ENCODE data around the gene RAB20.
"Not testable (repeated sequence)": the region's sequence is repeated elsewhere in the genome, so short reads cannot be mapped to it uniquely, and the experiment has no call there.

Gene RAB20

DNA sequence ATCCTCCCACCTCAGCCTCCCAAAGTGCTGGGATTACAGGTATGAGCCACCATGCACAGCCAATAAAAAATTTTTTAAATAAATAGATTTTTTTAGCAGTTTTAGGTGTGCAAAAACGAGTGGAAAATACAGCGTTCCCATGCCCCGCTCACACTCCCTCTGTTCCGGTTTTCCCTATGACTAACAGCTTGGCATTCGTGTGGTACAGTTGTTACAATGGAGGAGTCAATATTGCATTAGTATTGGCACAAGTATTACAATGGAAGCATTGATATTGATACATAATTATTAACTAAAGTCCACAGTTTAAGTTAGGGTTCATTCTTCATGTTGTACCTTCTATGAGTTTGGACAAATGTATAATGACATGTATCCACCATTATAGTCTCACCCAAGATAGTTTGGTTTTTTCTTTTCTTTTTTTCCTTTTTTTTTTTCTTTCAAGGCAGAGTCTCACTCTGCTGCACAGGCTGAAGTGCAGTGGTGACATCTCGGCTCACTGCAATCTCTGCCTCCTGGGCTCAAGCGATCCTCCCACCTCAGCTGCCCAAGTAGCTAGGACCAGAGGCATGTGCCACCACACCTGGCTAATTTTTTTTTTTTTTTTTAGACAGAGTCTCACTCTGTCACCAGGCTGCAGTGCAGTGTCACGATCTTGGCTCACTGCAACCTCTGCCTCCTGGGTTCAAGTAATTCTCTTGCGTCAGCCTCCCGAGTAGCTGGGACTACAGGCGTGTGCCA, 15.4 kb upstream of the RAB20 start:
- in situ Hi-C loops (cut with MboI; ENCODE audit: low pct_unique_long_range_greater_than_20kb, low sequenced_read_pairs), result no loop called here
- DNase-seq, result no peak

DNA sequence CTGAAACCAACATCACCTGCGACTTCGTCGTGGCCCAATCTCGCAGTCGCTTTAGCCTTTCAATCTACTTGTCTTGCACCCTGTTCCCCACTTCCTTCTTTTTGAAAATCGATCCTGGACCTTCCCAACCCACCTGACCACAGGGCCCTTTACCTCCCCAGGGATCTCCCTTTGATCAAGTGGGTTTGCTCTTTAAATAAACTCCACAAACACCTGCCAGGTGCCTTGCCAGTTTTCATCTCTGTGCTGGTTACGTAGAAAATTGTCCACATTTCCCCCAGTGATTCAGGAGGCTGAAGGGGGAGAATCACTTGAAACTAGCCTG, 14.5 kb upstream of the RAB20 start:
- in situ Hi-C loops (cut with MboI; ENCODE audit: low pct_unique_long_range_greater_than_20kb, low sequenced_read_pairs), result no loop called here
- DNase-seq, result no peak

- in situ Hi-C loops (cut with MboI; ENCODE audit: low pct_unique_long_range_greater_than_20kb, low sequenced_read_pairs), result no loop called here
- DNase-seq, result peak; percentile 76
These were observed 14.0 kb upstream of the RAB20 start for GRCh38 chr13:110575322-110576069.

DNA sequence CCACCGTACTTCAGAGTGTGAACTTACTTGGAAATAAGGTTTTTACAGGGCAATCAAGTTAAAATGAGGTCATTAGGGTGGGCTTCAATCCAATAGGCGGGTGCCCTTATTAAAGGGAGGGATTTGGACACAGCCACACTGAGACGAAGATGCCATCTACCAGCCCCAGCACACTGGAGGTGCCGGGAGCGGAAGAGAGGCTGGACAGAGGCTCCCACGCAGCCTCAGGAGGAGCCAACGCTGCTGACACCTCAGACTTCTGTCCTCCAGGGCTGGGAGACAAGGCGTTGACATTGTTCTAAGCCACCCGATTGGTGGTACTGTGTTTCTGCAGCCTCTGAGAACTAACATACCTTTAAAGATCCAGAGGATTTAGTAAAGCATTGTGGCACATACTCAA, 12.6 kb upstream of the RAB20 start:
- DNase-seq, result no peak
- in situ Hi-C loops (cut with MboI; ENCODE audit: low pct_unique_long_range_greater_than_20kb, low sequenced_read_pairs), result no loop called here

DNA sequence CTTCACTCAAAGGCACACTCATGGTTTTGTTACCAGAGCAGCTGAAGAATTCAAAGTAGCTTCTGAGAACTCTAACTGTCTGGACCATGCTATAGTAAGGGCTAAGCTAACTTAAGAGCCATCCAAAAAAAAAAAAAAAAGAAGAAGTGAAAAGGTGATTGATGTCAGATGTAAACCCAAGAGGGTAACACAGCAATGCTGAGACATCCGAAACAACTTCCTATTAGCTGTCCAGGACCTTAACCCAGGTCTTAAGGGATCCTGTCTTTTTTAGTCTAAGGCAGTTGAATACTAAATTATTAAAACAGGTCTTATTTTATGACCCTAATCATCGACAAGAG, 11.2 kb upstream of the RAB20 start:
- in situ Hi-C loops (cut with MboI; ENCODE audit: low pct_unique_long_range_greater_than_20kb, low sequenced_read_pairs), result no loop called here
- no peak for DNase-seq

DNA sequence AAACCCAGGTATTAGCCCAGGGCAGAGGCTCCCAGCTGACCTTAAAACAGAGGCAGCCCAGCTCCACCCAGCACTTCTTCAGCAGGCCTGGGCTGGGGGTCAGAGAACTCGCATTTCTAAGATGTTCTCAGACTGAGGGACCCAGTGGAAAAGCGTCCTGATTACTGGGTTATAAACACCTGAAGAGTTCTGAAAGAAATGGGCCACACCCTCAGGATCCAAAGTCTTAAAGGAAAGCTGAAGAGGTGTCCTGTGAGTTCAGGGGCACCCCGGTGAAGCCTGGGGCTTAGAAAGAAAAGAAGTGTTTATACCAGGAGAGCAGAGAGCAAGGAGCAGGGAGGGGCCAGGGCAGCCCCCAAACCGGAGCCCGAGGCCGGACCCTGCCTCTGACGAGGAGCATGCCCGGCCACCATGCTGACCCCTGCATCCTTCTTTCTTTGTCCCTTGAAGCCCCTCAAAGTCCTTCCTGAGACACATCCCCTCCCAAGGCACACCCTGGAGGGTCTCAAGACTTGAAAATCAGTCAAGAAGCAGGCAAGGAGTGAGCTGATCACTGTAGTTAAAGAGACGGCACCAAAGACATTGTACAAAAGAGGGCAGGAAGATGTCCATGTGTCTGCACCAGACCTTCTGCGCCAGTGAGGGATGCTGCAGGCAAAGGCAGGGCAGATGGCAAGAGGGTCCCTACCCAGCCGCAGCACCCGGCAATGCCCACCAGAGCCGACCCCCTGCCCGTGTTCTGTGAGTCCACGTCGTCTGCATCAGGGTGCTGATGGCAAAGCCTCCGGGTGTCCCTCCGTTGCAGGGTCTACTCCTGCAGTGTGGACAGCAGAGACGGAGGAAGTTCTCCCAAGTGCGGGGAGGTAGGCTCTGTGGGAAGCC, 10.6 kb upstream of the RAB20 start:
- DNase-seq, result no peak
- in situ Hi-C loops (cut with MboI; ENCODE audit: low pct_unique_long_range_greater_than_20kb, low sequenced_read_pairs), result no loop called here

DNA sequence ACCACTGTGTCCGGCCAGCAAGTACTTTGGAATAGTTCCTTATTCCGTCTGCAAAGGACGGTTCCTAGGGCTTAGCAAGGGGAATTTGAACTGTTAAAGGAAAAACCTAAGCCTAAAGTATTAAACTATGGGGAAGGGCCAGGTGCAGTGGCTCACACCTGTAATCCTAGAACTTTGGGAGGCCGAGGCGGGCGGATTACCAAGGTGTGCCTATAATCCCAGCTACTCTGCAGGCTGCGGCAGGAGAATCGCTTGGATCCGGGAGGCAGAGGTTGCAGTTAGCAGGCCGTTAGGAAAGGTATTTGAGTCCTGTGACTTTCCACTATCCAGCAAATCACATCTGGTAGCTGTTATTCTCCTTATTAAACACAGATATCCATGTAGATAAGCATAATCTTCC, 9.4 kb upstream of the RAB20 start:
- DNase-seq, result no peak
- in situ Hi-C loops (cut with MboI; ENCODE audit: low pct_unique_long_range_greater_than_20kb, low sequenced_read_pairs), result no loop called here

- DNase-seq; in situ Hi-C loops (cut with MboI; ENCODE audit: low pct_unique_long_range_greater_than_20kb, low sequenced_read_pairs): not testable (repeated sequence)
These were observed 8.4 kb upstream of the RAB20 start for GRCh38 chr13:110569962-110570361.

DNA sequence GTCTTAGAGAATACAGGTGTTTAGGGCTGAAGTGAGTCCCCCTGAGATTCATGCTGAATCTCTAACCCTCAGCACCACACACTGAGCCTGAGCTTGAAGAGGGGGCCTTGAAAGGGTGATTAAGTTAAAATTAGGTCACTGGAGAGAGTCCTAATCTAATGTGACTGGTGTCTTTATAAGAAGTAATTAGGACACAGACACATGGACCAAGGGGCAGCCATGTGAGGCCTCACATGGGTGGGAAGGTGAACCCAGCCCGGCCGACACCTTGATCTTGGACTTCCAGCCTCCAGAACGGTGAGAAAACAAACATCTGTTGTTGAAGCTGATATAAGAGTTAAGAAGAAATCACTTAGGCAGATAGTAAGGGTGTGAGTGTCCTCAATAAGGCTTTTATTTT, 7.1 kb upstream of the RAB20 start:
- no peak for DNase-seq
- in situ Hi-C loops (cut with MboI; ENCODE audit: low pct_unique_long_range_greater_than_20kb, low sequenced_read_pairs), result no loop called here

- in situ Hi-C loops (cut with MboI; ENCODE audit: low pct_unique_long_range_greater_than_20kb, low sequenced_read_pairs), result no loop called here
- no peak for DNase-seq
These were observed 4.6 kb upstream of the RAB20 start for GRCh38 chr13:110566171-110566570.

GRCh38 chr13:110565296-110565695, 3.8 kb upstream of the RAB20 start:
- no peak for DNase-seq
- in situ Hi-C loops (cut with MboI; ENCODE audit: low pct_unique_long_range_greater_than_20kb, low sequenced_read_pairs), result no loop called here

DNA sequence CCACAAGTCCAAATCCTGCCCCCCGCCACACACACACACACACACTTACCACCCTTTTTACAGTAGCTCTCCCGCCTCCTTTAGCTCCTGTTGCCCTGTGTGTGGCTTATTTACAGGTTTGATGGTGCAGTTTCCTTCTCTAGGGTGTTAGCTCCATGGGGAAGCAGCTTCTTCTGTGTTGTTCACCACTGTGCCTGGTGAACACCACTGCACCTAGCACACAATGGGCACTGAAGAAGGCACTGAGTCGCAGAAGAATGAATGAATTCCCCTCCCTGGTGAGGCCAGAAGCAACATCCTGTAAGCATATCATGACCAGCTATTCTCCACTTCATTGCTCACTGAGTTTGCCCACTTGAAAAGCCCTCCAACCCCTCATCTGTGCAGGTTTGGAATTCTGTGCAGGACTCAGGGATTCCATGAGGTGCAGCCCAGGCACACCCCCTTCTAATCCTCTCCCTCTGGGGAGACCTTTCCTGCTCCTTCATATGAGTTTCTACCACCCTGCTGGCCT, 3.0 kb upstream of the RAB20 start:
- in situ Hi-C loops (cut with MboI; ENCODE audit: low pct_unique_long_range_greater_than_20kb, low sequenced_read_pairs), result no loop called here
- DNase-seq, result no peak

- in situ Hi-C loops (cut with MboI; ENCODE audit: low pct_unique_long_range_greater_than_20kb, low sequenced_read_pairs), result no loop called here
These were observed 1.9 kb upstream of the RAB20 start for GRCh38 chr13:110563463-110563774.

GRCh38 chr13:110562696-110563462, 1.4 kb upstream of the RAB20 start:
- in situ Hi-C loops (cut with MboI; ENCODE audit: low pct_unique_long_range_greater_than_20kb, low sequenced_read_pairs), result no loop called here
- no peak for DNase-seq

More at GRCh38 chr13:110563463-110563774, 1.9 kb upstream of the RAB20 start:
- no peak for DNase-seq

DNA sequence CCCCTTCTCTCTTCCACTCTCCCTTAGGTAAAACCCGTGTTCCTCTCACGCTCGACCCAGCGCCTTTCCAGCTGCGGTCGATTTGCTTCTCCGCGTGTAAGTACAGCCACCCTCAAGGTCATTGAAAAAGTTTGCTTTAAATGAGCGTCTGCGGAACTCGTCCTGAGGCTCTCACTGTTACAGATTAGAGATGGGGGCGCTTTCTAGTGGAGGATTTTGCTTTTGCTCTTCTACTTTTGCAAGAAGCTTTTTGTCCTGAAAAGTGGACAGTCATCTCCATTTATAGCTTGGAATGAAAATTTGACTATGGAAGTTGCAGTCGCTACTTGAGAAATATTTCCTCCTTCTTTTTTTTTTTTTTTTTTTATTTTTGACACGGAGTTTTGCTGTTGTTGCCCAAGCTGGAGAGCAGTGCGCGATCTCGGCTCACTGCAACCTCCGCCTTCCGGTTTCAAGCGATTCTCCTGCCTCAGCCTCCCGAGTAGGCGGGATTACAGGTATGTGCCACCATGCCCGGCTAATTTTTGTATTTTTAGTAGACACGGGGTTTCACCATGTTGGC, 595 bp upstream of the RAB20 start:
- DNase-seq, result peak; percentile 77
- in situ Hi-C loops (cut with MboI; ENCODE audit: low pct_unique_long_range_greater_than_20kb, low sequenced_read_pairs), result no loop called here

GRCh38 chr13:110560601-110561343, 750 bp downstream of the RAB20 start:
- peak; percentile 35 for DNase-seq
- in situ Hi-C loops (cut with MboI; ENCODE audit: low pct_unique_long_range_greater_than_20kb, low sequenced_read_pairs), result no loop called here

GRCh38 chr13:110559986-110560385, 1.5 kb downstream of the RAB20 start:
- in situ Hi-C loops (cut with MboI; ENCODE audit: low pct_unique_long_range_greater_than_20kb, low sequenced_read_pairs), result no loop called here
- DNase-seq, result no peak

DNA sequence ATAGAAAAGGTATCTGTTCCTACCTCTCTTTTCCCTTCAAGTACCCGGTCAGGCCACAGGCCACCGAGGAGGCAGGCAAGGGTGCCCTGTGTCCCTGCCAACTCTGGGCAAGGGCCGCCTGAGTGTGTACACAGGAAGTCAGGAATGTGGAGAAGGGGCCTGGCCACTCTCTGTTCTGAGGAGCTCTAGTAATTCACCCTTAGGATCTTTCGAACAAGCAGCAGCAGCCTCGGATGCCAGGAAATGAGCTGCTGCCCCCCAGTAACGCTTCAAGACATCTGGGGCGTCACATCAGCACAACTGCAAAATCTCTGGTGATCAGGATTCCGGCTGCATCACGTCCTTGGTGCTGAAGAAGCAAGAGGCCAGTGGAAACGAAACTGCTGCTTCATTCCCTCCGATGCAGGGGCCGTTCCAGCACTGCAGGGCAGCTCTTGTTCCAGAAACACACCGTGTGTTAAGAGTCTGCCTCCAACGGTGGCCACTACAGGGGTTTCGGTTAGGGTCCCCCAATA, 2.0 kb downstream of the RAB20 start:
- DNase-seq, result no peak

More for the DNA sequence above, 2.0 kb downstream of the RAB20 start:
- in situ Hi-C loops (cut with MboI; ENCODE audit: low pct_unique_long_range_greater_than_20kb, low sequenced_read_pairs), result no loop called here
